PC-9 (cell line): Measurements from ENCODE around the gene UTP11.

Source experiments
- EZH2 ChIP-seq: fragments of 200-600 bp; sonication (generic); IDR thresholded peaks from 2 replicates; pipeline ENCODE4 v1.8.0; 2017; ENCODE audit warnings: antibody characterized with exemption, low read depth
- TF ChIP-seq, protein P1 (sequence below): fragments of 200-600 bp; sonication (generic); conservative IDR thresholded peaks from 2 replicates; pipeline ENCODE4 v1.6.1; 2017; ENCODE audit warnings: mixed run types, antibody characterized with exemption, mild to moderate bottlenecking, moderate library complexity

GRCh38 chr1:38018864-38019343 lies 6.4 kb downstream of the UTP11 start:
- TF ChIP-seq, protein P1, sequence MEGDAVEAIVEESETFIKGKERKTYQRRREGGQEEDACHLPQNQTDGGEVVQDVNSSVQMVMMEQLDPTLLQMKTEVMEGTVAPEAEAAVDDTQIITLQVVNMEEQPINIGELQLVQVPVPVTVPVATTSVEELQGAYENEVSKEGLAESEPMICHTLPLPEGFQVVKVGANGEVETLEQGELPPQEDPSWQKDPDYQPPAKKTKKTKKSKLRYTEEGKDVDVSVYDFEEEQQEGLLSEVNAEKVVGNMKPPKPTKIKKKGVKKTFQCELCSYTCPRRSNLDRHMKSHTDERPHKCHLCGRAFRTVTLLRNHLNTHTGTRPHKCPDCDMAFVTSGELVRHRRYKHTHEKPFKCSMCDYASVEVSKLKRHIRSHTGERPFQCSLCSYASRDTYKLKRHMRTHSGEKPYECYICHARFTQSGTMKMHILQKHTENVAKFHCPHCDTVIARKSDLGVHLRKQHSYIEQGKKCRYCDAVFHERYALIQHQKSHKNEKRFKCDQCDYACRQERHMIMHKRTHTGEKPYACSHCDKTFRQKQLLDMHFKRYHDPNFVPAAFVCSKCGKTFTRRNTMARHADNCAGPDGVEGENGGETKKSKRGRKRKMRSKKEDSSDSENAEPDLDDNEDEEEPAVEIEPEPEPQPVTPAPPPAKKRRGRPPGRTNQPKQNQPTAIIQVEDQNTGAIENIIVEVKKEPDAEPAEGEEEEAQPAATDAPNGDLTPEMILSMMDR: peak; percentile 64
- TF ChIP-seq EZH2: no peak
